ENCODE data around the gene PGC.

DNA sequence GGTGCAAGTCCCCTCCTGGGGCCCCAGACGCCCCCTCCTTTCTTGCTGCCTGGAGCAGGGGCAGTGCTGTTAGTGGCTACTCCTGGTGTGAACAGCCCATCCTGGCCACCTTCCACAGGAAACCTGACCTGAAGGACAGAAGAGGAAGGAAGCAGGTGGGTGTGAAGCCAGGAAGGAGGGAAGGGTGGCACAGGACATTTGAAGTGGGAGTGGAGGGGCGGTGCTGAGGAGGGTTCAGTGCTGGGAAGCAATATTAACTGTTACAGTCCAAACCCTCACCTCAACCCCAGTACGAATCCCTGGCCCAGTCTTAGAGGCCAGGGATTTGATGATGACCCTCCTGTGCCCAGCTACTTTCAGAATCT, 34.2 kb upstream of the PGC start:
- TF ChIP-seq POLR2A (IDR thresholded peaks at IDR 0.05; ENCODE audit: low read depth, low read length), result no peak
- TF ChIP-seq, protein P1, sequence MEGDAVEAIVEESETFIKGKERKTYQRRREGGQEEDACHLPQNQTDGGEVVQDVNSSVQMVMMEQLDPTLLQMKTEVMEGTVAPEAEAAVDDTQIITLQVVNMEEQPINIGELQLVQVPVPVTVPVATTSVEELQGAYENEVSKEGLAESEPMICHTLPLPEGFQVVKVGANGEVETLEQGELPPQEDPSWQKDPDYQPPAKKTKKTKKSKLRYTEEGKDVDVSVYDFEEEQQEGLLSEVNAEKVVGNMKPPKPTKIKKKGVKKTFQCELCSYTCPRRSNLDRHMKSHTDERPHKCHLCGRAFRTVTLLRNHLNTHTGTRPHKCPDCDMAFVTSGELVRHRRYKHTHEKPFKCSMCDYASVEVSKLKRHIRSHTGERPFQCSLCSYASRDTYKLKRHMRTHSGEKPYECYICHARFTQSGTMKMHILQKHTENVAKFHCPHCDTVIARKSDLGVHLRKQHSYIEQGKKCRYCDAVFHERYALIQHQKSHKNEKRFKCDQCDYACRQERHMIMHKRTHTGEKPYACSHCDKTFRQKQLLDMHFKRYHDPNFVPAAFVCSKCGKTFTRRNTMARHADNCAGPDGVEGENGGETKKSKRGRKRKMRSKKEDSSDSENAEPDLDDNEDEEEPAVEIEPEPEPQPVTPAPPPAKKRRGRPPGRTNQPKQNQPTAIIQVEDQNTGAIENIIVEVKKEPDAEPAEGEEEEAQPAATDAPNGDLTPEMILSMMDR (IDR thresholded peaks at IDR 0.05; ENCODE audit: extremely low read depth in 1 of 2, insufficient read depth in 1 of 2, low read depth in 1 of 2, low read length in 2 of 2), result no peak
- TF ChIP-seq, protein P2, sequence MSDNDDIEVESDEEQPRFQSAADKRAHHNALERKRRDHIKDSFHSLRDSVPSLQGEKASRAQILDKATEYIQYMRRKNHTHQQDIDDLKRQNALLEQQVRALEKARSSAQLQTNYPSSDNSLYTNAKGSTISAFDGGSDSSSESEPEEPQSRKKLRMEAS (IDR thresholded peaks at IDR 0.05; ENCODE audit: insufficient read depth, insufficient read length), result no peak
- TF ChIP-seq POLR2AphosphoS5 (IDR thresholded peaks at IDR 0.05; ENCODE audit: insufficient read depth, low read depth, low read length), result no peak
- TF ChIP-seq JUN (IDR thresholded peaks at IDR 0.05; ENCODE audit: borderline replicate concordance, insufficient read depth, insufficient read length, low read depth), result no peak
- TF ChIP-seq MYC (IDR thresholded peaks at IDR 0.05; ENCODE audit: low read depth, low read length), result no peak

All from endothelial cell of umbilical vein (primary cell).